ENCODE measurements around the gene KCTD10.
"Not testable (repeated sequence)": the region's sequence is repeated elsewhere in the genome, so short reads cannot be mapped to it uniquely, and the experiment has no call there.

KCTD10 gene

GRCh38 chr12:109446869-109447268 lies 30.2 kb downstream of the KCTD10 start:
- peak in 1 of 2 donors; percentile 8 for DNase-seq

GRCh38 chr12:109445191-109445609 lies 31.9 kb downstream of the KCTD10 start:
- no peak for DNase-seq

- DNase-seq, result no peak
Measured at GRCh38 chr12:109444259-109444658, 32.8 kb downstream of the KCTD10 start.

GRCh38 chr12:109443794-109444193 lies 33.3 kb downstream of the KCTD10 start:
- DNase-seq, result no peak

GRCh38 chr12:109440851-109441490 lies 36.1 kb downstream of the KCTD10 start:
- no peak for DNase-seq

GRCh38 chr12:109439951-109440350 lies 37.1 kb downstream of the KCTD10 start:
- not testable (repeated sequence) for DNase-seq

- no peak for DNase-seq
Measured at GRCh38 chr12:109439181-109439580, 37.9 kb downstream of the KCTD10 start.

GRCh38 chr12:109436188-109436560 lies 40.9 kb downstream of the KCTD10 start:
- no peak for DNase-seq

GRCh38 chr12:109435428-109436187 lies 41.5 kb downstream of the KCTD10 start:
- no peak for DNase-seq

GRCh38 chr12:109434582-109434981 lies 42.5 kb downstream of the KCTD10 start:
- DNase-seq, result no peak

- DNase-seq, result no peak
Measured at GRCh38 chr12:109433618-109434017, 43.5 kb downstream of the KCTD10 start.

GRCh38 chr12:109432842-109433304 lies 44.2 kb downstream of the KCTD10 start:
- DNase-seq, result peak; percentile 72 to 76

GRCh38 chr12:109432431-109432830 lies 44.7 kb downstream of the KCTD10 start:
- DNase-seq, result no peak

- DNase-seq, result no peak
Measured at GRCh38 chr12:109430244-109430643, 46.9 kb downstream of the KCTD10 start.

- DNase-seq, result not testable (repeated sequence)
Measured at GRCh38 chr12:109428804-109429203, 48.3 kb downstream of the KCTD10 start.

- DNase-seq, result peak; percentile 73 to 74
Measured at GRCh38 chr12:109428037-109428629, 49.0 kb downstream of the KCTD10 start.

- no peak for DNase-seq
Measured at GRCh38 chr12:109423392-109423791, 53.7 kb downstream of the KCTD10 start.

- DNase-seq, result no peak
Measured at GRCh38 chr12:109422251-109422650, 54.8 kb downstream of the KCTD10 start.

- no peak for DNase-seq
Measured at GRCh38 chr12:109421355-109422087, 55.6 kb downstream of the KCTD10 start.

GRCh38 chr12:109418848-109419480 lies 58.1 kb downstream of the KCTD10 start:
- DNase-seq, result no peak

- not testable (repeated sequence) for DNase-seq
Measured at GRCh38 chr12:109406147-109406546, 71.0 kb downstream of the KCTD10 start.

GRCh38 chr12:109404841-109405240 lies 72.3 kb downstream of the KCTD10 start:
- not testable (repeated sequence) for DNase-seq

Measured in CD4-positive, alpha-beta T cell treated with Interleukin-1 beta for 1 hour (primary cell).